ENCODE data around the gene DBF4.

DBF4 gene

DNA sequence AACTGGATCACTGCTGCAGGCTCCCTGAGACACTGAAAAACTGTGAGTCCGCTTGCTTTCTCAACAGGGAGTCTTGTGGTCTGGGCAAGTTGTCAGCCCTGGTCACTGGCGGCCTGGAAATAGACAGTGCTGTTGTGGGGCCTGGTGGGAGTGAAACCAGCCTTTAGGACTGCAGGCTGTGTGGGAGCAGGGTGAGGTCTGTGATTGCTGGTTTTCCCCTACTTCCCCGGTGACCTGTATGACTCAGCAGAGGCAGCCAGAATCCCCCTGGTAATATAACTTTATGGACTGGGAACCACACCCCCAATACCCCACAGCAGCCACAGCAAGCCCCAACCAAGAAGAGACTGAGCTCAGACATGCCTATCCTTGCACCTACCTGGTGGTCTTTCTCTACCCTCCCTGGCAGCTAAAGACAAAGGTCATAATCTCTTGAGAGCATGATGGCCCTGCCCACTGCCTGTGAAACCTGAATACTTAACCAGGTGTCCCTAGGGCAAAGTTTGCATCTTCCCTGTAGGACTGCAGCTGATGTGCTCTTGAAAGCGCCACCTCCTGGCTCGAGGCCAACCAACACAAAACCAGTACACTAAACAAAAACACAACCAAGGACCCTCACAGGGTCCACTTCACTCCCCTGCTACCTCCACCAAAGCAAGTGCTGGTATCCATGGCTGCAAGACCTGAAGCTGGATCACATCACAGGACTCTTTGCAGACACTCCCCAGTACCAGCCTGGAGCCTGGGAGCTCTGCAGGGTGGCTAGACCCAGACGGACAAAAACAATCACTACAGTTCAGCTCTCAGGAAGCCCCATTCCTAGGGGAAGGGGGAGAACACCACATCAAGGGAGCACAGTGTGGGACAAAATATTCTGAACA is 50.5 kb downstream of the DBF4 start:
- TF ChIP-seq GATA3 (IDR thresholded peaks at IDR 0.05; ENCODE audit: low read depth, low read length): no peak

DNA sequence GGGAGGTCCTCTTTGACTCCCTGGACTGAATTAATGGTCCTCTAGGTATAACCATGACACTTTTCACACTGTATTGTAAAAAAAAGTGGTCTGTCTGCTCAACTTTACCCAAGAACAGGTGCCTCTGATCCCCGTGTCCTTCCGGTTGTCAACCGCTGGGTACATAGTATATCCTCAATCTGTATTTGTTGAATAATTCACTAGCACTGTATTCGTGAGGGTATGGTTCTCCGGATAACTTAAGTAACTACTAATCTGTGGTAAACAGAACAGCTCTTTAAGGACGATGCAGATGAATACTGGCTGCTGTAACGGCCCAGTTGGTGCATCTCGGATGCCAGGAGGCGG is 57.3 kb downstream of the DBF4 start:
- TF ChIP-seq GATA3 (IDR thresholded peaks at IDR 0.05; ENCODE audit: low read depth, low read length) (no peak), GATA2 (IDR thresholded peaks at IDR 0.05; ENCODE audit: low read depth, low read length) (no peak)

DNA sequence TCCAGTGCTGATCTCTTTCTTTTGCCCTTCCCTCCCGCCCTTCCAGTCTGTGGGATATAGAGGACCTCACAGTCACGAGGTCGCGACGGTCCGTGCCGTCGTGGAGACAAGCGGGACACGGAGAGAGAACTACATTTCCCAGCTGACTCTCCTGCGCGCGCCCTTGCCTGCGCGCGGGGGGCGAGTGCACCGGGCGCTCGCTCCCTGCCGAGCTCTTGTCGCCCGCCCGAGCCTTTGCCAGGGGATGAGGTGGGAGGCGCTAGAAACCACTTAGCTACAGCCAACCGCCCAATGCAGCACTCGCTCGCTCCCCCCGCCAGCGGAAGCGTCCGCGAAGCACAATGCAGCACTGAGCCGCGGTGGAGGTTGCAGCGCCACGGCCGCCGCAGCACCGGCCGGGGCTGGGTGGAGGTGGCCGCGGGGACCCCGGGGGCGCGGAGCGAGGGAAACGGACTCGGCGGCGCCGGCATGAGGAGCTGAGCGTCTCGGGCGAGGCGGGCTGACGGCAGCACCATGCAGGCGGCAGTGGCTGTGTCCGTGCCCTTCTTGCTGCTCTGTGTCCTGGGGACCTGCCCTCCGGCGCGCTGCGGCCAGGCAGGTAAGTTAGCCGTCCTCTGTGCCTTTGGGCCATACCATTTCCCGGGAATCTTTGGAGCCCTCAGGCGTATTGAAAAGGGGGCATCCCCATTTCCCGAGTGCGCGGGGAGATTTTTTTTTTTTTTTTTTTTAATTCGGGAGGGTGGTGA is 57.8 kb downstream of the DBF4 start, which contains the start of gene ADAM22:
TSS of gene ADAM22 (plus strand) at position 299 of the 746 bp plus-strand sequence. CDS start at position 514, 215 bp downstream.
- TF ChIP-seq GATA3 (IDR thresholded peaks at IDR 0.05; ENCODE audit: low read depth, low read length) (no peak), GATA2 (IDR thresholded peaks at IDR 0.05; ENCODE audit: low read depth, low read length) (peak; percentile 6; the same call in 1 of the 2 replicates)

DNA sequence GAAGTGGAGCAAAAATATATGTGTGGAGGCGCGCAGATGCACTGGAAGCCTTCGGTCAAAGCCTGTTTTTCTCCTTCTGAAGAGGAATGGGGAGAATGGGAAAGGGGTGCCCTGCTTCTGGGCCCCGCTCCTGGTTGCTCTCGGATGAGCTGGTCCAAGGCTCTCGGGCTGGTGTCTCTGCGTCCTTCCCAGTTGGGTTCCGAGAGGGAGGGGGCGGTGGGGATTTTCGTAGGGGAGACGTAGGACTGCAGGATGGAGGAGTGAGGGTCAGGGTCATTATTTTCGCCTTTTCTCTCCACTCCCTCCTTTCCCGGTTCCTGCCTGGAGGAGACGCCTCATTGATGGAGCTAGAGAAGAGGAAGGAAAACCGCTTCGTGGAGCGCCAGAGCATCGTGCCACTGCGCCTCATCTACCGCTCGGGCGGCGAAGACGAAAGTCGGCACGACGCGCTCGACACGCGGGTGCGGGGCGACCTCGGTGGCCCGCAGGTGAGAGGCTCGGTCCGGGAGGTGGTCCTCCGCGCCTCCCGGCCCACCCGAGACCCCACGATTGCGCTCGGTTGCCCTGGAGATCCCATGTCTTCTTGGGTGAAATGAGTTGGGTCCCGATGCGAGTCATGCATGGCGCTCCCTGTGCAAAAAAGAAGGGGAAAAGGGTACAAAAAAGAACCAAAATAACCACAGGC is 58.5 kb downstream of the DBF4 start:
- TF ChIP-seq GATA3 (IDR thresholded peaks at IDR 0.05; ENCODE audit: low read depth, low read length): no peak
- TF ChIP-seq GATA2 (IDR thresholded peaks at IDR 0.05; ENCODE audit: low read depth, low read length): no peak

DNA sequence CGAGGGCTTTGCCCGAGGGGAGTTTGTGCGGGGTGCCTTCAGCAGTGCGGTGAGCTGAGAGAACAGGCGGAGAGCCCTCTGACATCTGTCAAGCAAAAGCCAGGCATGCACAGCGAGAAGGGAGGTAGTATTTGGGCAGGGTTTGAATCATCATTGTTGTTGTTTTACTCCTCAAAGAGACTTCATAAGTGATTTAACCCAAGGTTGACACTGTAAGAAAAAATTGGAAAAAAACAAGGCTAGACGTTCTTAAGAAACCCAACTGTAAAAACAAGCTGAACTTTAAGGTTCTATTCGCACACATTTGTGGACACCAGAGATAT is 59.1 kb downstream of the DBF4 start:
- TF ChIP-seq GATA3 (IDR thresholded peaks at IDR 0.05; ENCODE audit: low read depth, low read length): no peak
- no peak for TF ChIP-seq GATA2 (IDR thresholded peaks at IDR 0.05; ENCODE audit: low read depth, low read length)

DNA sequence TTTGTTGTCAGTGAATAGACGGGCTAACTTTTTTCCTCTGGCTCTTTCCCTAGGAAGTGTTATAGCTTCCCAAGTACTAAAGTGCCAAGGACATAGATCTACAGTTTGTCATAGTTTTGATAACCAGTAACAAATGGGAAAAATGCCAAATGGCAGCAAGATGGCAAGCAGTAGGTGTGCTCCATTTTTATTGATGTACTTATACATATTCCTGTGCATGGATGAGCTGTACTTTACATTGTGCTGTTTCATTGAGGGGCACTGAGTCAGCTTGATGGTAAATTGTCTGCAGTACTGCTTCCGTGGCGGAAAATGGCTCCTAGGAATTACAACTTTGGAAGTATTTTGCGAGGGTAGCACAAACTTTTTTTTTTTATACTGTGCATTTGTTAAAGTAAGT is 64.8 kb downstream of the DBF4 start:
- TF ChIP-seq GATA3 (IDR thresholded peaks at IDR 0.05; ENCODE audit: low read depth, low read length) (no peak), GATA2 (IDR thresholded peaks at IDR 0.05; ENCODE audit: low read depth, low read length) (no peak)

DNA sequence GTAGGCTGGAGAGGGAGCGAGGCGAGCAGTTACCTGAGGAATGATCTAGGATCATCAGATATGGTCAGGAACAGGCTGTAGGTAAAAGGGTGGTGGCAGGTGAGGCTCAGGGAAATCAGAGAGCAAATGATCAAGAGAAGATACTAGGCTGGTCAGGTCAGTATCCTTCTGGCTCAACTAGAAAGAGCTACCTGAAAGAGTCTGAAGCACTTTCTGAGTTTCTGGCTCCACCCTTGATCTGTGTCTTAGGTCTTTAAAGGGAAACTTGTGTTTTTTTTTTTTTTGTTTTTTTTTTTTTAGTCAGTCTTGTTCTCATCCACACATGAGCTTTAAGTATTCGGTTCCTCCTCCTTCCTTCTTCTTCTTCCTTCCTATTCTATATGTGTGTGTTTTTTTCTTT is 68.3 kb downstream of the DBF4 start:
- TF ChIP-seq GATA2 (IDR thresholded peaks at IDR 0.05; ENCODE audit: low read depth, low read length) (no peak), GATA3 (IDR thresholded peaks at IDR 0.05; ENCODE audit: low read depth, low read length) (no peak)

DNA sequence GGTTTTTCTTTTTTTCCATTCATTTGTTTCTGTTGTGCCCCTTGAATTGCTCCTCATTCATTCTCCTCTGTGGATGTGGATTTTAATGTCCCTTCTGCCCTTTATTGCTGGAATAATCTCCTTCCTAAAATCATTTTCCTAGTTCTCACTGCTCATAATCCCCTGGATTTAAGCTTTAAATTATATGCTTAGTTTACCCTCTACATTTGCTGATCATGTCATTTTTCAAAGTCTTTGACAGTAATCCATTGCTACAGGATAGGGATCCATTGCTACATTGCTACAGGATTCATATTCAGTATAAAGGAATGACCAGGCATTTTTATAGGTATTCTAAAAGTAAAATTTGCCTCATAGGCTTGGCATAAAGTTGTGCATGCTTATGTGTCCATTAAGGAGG is 72.1 kb downstream of the DBF4 start:
- TF ChIP-seq GATA3 (IDR thresholded peaks at IDR 0.05; ENCODE audit: low read depth, low read length) (no peak), GATA2 (IDR thresholded peaks at IDR 0.05; ENCODE audit: low read depth, low read length) (no peak)

Measured in SH-SY5Y (cell line).